IPS-18c (cell line): ENCODE results near the gene SCNM1.
"Not testable (repeated sequence)": the region's sequence is repeated elsewhere in the genome, so short reads cannot be mapped to it uniquely, and the experiment has no call there.

Experiments
- H3K4me3 ChIP-seq: 2 replicates; pipeline ENCODE4 v1.7.0; 2013; ENCODE audit warnings: low read depth, mild to moderate bottlenecking, low read length, moderate library complexity; ENCODE audit not compliant: insufficient read depth
- H3K9me3 ChIP-seq: one replicate; pipeline ENCODE4 v1.6.1; 2013; ENCODE audit warnings: mild to moderate bottlenecking, low read length, moderate library complexity; ENCODE audit not compliant: control insufficient read depth, insufficient read depth

SCNM1 gene

GRCh38 chr1:151175041-151175741, 9.2 kb downstream of the SCNM1 start:
- H3K4me3 ChIP-seq = no peak overlapping the region
- no peaks in the 10 kb centered on the region for H3K9me3 ChIP-seq

- H3K9me3 ChIP-seq = no peaks in the 10 kb centered on the region
- H3K4me3 ChIP-seq = no peak within 1 kb of the TSS
Observed at GRCh38 chr1:151175863-151176262, 9.9 kb downstream of the SCNM1 start, which contains the start of gene TMOD4. TSS of gene TMOD4 (minus strand) at chr1:151175981. CDS start at chr1:151174875, 1,106 bp downstream.

GRCh38 chr1:151176514-151177045, 10.6 kb downstream of the SCNM1 start:
- Histone ChIP-seq H3K4me3 (no peak overlapping the region), H3K9me3 (no peaks in the 10 kb centered on the region)

- H3K9me3 ChIP-seq = peaks cover 4% of the 10 kb centered on the region
- no peak overlapping the region for H3K4me3 ChIP-seq
Observed at GRCh38 chr1:151184211-151184610, 18.3 kb downstream of the SCNM1 start.

- Histone ChIP-seq H3K4me3 (no peak overlapping the region), H3K9me3 (peaks cover 4% of the 10 kb centered on the region)
Observed at GRCh38 chr1:151187205-151187604, 21.3 kb downstream of the SCNM1 start.

- peak overlapping the region; percentile 99 for H3K4me3 ChIP-seq
- H3K9me3 ChIP-seq = not testable (repeated sequence)
Observed at GRCh38 chr1:151188667-151189066, 22.7 kb downstream of the SCNM1 start.

GRCh38 chr1:151189637-151190445, 23.9 kb downstream of the SCNM1 start, which contains the start of gene VPS72:
TSS of gene VPS72 (minus strand) at chr1:151190197. CDS start at chr1:151190121, 76 bp downstream.
- H3K4me3 ChIP-seq = peak within 1 kb of the TSS; percentile 99
- peaks cover 2% of the 10 kb centered on the region for H3K9me3 ChIP-seq

GRCh38 chr1:151192047-151192446, 26.1 kb downstream of the SCNM1 start:
- H3K9me3 ChIP-seq = peaks cover 2% of the 10 kb centered on the region
- no peak overlapping the region for H3K4me3 ChIP-seq

- H3K9me3 ChIP-seq = peaks cover 2% of the 10 kb centered on the region
- no peak overlapping the region for H3K4me3 ChIP-seq
Observed at GRCh38 chr1:151193304-151193703, 27.4 kb downstream of the SCNM1 start.

GRCh38 chr1:151193856-151194255, 27.9 kb downstream of the SCNM1 start:
- Histone ChIP-seq H3K4me3 (no peak overlapping the region), H3K9me3 (peaks cover 2% of the 10 kb centered on the region)

- H3K9me3 ChIP-seq, H3K4me3 ChIP-seq: not testable (repeated sequence)
Observed at GRCh38 chr1:151194894-151195594, 29.1 kb downstream of the SCNM1 start.

- Histone ChIP-seq H3K9me3 (no peaks in the 10 kb centered on the region), H3K4me3 (no peak overlapping the region)
Observed at GRCh38 chr1:151196292-151196800, 30.4 kb downstream of the SCNM1 start.

- Histone ChIP-seq H3K4me3 (peak overlapping the region; percentile 100), H3K9me3 (no peaks in the 10 kb centered on the region)
Observed at GRCh38 chr1:151197863-151198253, 31.9 kb downstream of the SCNM1 start.

GRCh38 chr1:151198254-151199127, 32.5 kb downstream of the SCNM1 start, which contains the start of gene PIP5K1A:
TSS of gene PIP5K1A (plus strand) at chr1:151198552. CDS start at chr1:151198997, 445 bp downstream.
- H3K4me3 ChIP-seq = peak within 1 kb of the TSS; percentile 100

GRCh38 chr1:151199873-151200581, 34.1 kb downstream of the SCNM1 start:
- no peaks in the 10 kb centered on the region for H3K9me3 ChIP-seq
- peak overlapping the region; percentile 100 for H3K4me3 ChIP-seq

More at GRCh38 chr1:151198254-151199127, 32.5 kb downstream of the SCNM1 start, which contains the start of gene PIP5K1A:
- H3K9me3 ChIP-seq = no peaks in the 10 kb centered on the region
